Right lobe of liver (tissue), 6 donors: Measurements from ENCODE around the gene RAP1A. TPM values are rescaled to one million over a fixed set of nuclear protein-coding genes. Genes with fewer than 3 reads are reported as not detected.

Experiments
- ATAC-seq, 4 donors: fragments of 200-7000 bp; cut with Tn5 transposase; one replicate each; pipeline ENCODE4 v1.9.1; 2020; ENCODE audit warnings: mild to moderate bottlenecking in 4 of 4, moderate library complexity in 4 of 4
- DNase-seq, 3 donors: peaks; one replicate each; pipeline ENCODE4 v3.0.0-alpha.2; 2020
- H3K27ac ChIP-seq, 3 donors: fragments of 200-600 bp; one replicate each; pipeline ENCODE4 v1.8.0; 2022
- H3K27me3 ChIP-seq, 2 donors: fragments of 200-600 bp; one replicate each; pipeline ENCODE4 v1.8.0; 2022
- H3K36me3 ChIP-seq, 4 donors: fragments of 200-600 bp; sonication (generic) in 1 of 4; one replicate each; pipeline versions ENCODE4 v1.5.1 to v1.8.0; 2017 to 2022; ENCODE audit warnings: control low read depth in 1 of 4
- H3K4me1 ChIP-seq, 4 donors: fragments of 200-600 bp; sonication (generic) in 1 of 4; one replicate each; pipeline versions ENCODE4 v1.5.1 to v1.8.0; 2017 to 2022; ENCODE audit warnings: control low read depth in 1 of 4
- H3K4me3 ChIP-seq, 3 donors: fragments of 200-600 bp; one replicate each; pipeline ENCODE4 v1.8.0; 2022
- H3K9me3 ChIP-seq, 4 donors: fragments of 200-600 bp; sonication (generic) in 1 of 4; one replicate each; pipeline versions ENCODE4 v1.5.1 to v1.8.0; 2017 to 2022; ENCODE audit warnings: control low read depth in 1 of 4
- CTCF ChIP-seq, 4 donors: fragments of 200-600 bp in 3 of 4; fragments of 450-650 bp in 1 of 4; IDR thresholded peaks; one replicate each; pipeline versions ENCODE4 v1.5.1 to v1.8.0; 2016 to 2022; ENCODE audit warnings: antibody characterized with exemption in 4 of 4, mild to moderate bottlenecking in 2 of 4
- POLR2A ChIP-seq: fragments of 450-650 bp; IDR thresholded peaks from one replicate; pipeline ENCODE4 v1.6.1; 2017; ENCODE audit warnings: antibody characterized with exemption, mild to moderate bottlenecking
- WGBS: methylation state at CpG from one replicate; pipeline ENCODE4 v1.1.6; 2018; ENCODE audit warnings: low coverage, low lambda C conversion rate; ENCODE audit not compliant: insufficient coverage; ENCODE audit errors: missing lambda C conversion rate; 5-methylcytosine and 5-hydroxymethylcytosine counted together
- intact Hi-C, 2 donors: fragments of 100-400 bp; cut with DNase I; formaldehyde crosslinking; loops; one replicate each; pipeline versions ENCODE4 v1.11.2 to v1.14.1; 2022
- total RNA-seq, 6 experiments: library from RNA; depleted of rRNA in 2 of 6; stranded (reverse); fragments of >200 nt in 2 of 6; fragmentation: NEBNext Ultra II Directional in 3 of 6; extraction: Animal tissue kit (Norgen Biotek cat#: 25700) in 3 of 6; gene quantifications; one replicate each; pipeline versions ENCODE4 v1.1.0 to v1.2.4, GENCODE V29; 2016 to 2023
- donor health status: DM: no; HTN: yes; CAD: no.
- donor health status: DM: no; HTN: no; CAD: no.
- donor health status: DM: no; HTN: no; CAD: no.
- donor health status: DM: no; HTN: yes; CAD: no.
- donor health status: DM: no; HTN: yes; CAD: no.

RAP1A gene
- total RNA-seq, 6 experiments from 2014 or later = 25.9 to 53.8 (median 33.3) TPM

- WGBS = 87% methylated on average over 6 of the region's 10 CpGs
- no peak for TF ChIP-seq POLR2A
- no peak for TF ChIP-seq CTCF (IDR thresholded peaks at IDR 0.05)
- Histone ChIP-seq H3K36me3 (no peaks in the 10 kb centered on the region), H3K27me3 (no peaks in the 10 kb centered on the region), H3K27ac (no peak overlapping the region), H3K9me3 (no peaks in the 10 kb centered on the region), H3K4me3 (no peak overlapping the region), H3K4me1 (peaks cover 0 to 14% (median 0%) of the 10 kb centered on the region in 4 donors)
- ATAC-seq (no peak), DNase-seq (no peak)
- intact Hi-C loops = no loop called here
These were observed 29.6 kb downstream of the RAP1A start for GRCh38 chr1:111649227-111649626.

GRCh38 chr1:111649648-111650047 lies 30.1 kb downstream of the RAP1A start:
- DNase-seq (no peak), ATAC-seq (no peak)
- no peaks in the 10 kb centered on the region for H3K27me3 ChIP-seq
- H3K36me3 ChIP-seq = no peaks in the 10 kb centered on the region
- H3K4me3 ChIP-seq = no peak overlapping the region
- no peaks in the 10 kb centered on the region for H3K9me3 ChIP-seq
- TF ChIP-seq CTCF (IDR thresholded peaks at IDR 0.05) = no peak
- TF ChIP-seq POLR2A = no peak
- H3K4me1 ChIP-seq = peaks cover 0 to 14% (median 0%) of the 10 kb centered on the region in 4 donors
- H3K27ac ChIP-seq = no peak overlapping the region
- intact Hi-C loops = no loop called here
- 64% methylated on average over 1 of the region's 1 CpG for WGBS

GRCh38 chr1:111653709-111654108 lies 34.1 kb downstream of the RAP1A start:
- Histone ChIP-seq H3K27ac (no peak overlapping the region), H3K27me3 (no peaks in the 10 kb centered on the region), H3K9me3 (no peaks in the 10 kb centered on the region), H3K4me1 (peaks cover 0 to 16% (median 1%) of the 10 kb centered on the region in 4 donors), H3K36me3 (no peaks in the 10 kb centered on the region), H3K4me3 (no peak overlapping the region)
- DNase-seq (no peak), ATAC-seq (no peak)
- no peak for TF ChIP-seq CTCF (IDR thresholded peaks at IDR 0.05)
- TF ChIP-seq POLR2A = no peak
- WGBS = 88% methylated on average over 1 of the region's 1 CpG
- intact Hi-C loops = no loop called here

- Histone ChIP-seq H3K4me3 (no peak overlapping the region), H3K36me3 (no peaks in the 10 kb centered on the region), H3K27ac (no peak overlapping the region), H3K4me1 (peaks cover 0 to 20% (median 1%) of the 10 kb centered on the region in 4 donors), H3K9me3 (no peaks in the 10 kb centered on the region), H3K27me3 (no peaks in the 10 kb centered on the region)
- ATAC-seq (no peak), DNase-seq (no peak)
- intact Hi-C loops = loop anchor here in 1 of 2 donors (5.0 kb wide), 1 partner anchor 148 kb away; no protein-coding TSS in a partner anchor
- WGBS = 83% methylated on average over 4 of the region's 4 CpGs
- TF ChIP-seq POLR2A (no peak), CTCF (IDR thresholded peaks at IDR 0.05) (no peak)
These were observed 35.2 kb downstream of the RAP1A start for GRCh38 chr1:111654839-111655238.
